Osteoblast (primary cell): Measurements from ENCODE around the gene RETNLB. TPM values are rescaled to one million over a fixed set of nuclear protein-coding genes. Genes with fewer than 3 reads are reported as not detected.

Source experiments
- DNase-seq: peaks from one replicate; pipeline ENCODE4 v3.0.0; 2011; ENCODE audit warnings: low spot score, mixed read lengths; ENCODE audit not compliant: insufficient read length; ENCODE audit errors: missing footprints
- H2AFZ ChIP-seq: 2 replicates; pipeline ENCODE4 v1.6.0; 2011; ENCODE audit warnings: mild to moderate bottlenecking, low read length
- H3K27ac ChIP-seq: 2 replicates; pipeline ENCODE4 v1.5.1; 2011; ENCODE audit warnings: mild to moderate bottlenecking, low read depth, low read length, moderate library complexity
- H3K27me3 ChIP-seq: 2 replicates; pipeline ENCODE4 v1.6.0; 2012; ENCODE audit warnings: mild to moderate bottlenecking, control low read depth, inconsistent platforms, low read length, moderate library complexity; ENCODE audit not compliant: insufficient read depth
- H3K36me3 ChIP-seq: 2 replicates; pipeline ENCODE4 v1.5.1; 2011; ENCODE audit warnings: mild to moderate bottlenecking, low read length, control low read depth, moderate library complexity; ENCODE audit not compliant: insufficient read depth
- H3K4me1 ChIP-seq: 2 replicates; pipeline ENCODE4 v1.5.1; 2011; ENCODE audit warnings: mild to moderate bottlenecking, low read length, control low read depth, moderate library complexity; ENCODE audit not compliant: insufficient read depth
- H3K4me2 ChIP-seq: 2 replicates; pipeline ENCODE4 v1.6.0; 2011; ENCODE audit warnings: mild to moderate bottlenecking, low read length; ENCODE audit not compliant: insufficient read depth
- H3K4me3 ChIP-seq: fragments of 200-600 bp; sonication (generic); 3 replicates; pipeline ENCODE4 v1.5.1; 2012; ENCODE audit warnings: mild to moderate bottlenecking, low read length, inconsistent platforms; ENCODE audit not compliant: insufficient read depth
- H3K79me2 ChIP-seq: 2 replicates; pipeline ENCODE4 v1.6.0; 2012; ENCODE audit warnings: mild to moderate bottlenecking, low read length, control low read depth, inconsistent platforms; ENCODE audit not compliant: insufficient read depth
- H3K9me3 ChIP-seq: 2 replicates; pipeline ENCODE4 v1.5.1; 2011; ENCODE audit warnings: low read depth, low read length, control low read depth
- H4K20me1 ChIP-seq: 2 replicates; pipeline ENCODE4 v1.6.0; 2012; ENCODE audit warnings: mild to moderate bottlenecking, low read length, control low read depth; ENCODE audit not compliant: insufficient read depth
- CTCF ChIP-seq: IDR thresholded peaks from 2 replicates; pipeline ENCODE4 v1.5.1; 2011; ENCODE audit warnings: mild to moderate bottlenecking, low read depth, low read length, moderate library complexity; ENCODE audit errors: extremely low read depth
- total RNA-seq: library from RNA; depleted of rRNA; stranded (reverse); fragments of >200 nt; gene quantifications from 2 replicates; pipeline ENCODE4 v1.2.3, GENCODE V29; 2012

RETNLB gene
- total RNA-seq, 1 donor = not detected

- Histone ChIP-seq H4K20me1 (no peaks in the 10 kb centered on the region), H3K27me3 (no peaks in the 10 kb centered on the region), H3K4me2 (no peak overlapping the region), H3K4me3 (no peak overlapping the region), H3K79me2 (no peaks in the 10 kb centered on the region), H2AFZ (no peak overlapping the region), H3K27ac (no peak overlapping the region), H3K36me3 (no peaks in the 10 kb centered on the region), H3K4me1 (no peaks in the 10 kb centered on the region), H3K9me3 (no peaks in the 10 kb centered on the region)
- no peak for TF ChIP-seq CTCF
- no peak for DNase-seq
Measured at GRCh38 chr3:108722724-108723123, 34.5 kb downstream of the RETNLB start.

GRCh38 chr3:108719178-108719806 lies 37.9 kb downstream of the RETNLB start:
- H3K79me2 ChIP-seq = no peaks in the 10 kb centered on the region
- no peak overlapping the region for H3K4me3 ChIP-seq
- H4K20me1 ChIP-seq = no peaks in the 10 kb centered on the region
- no peaks in the 10 kb centered on the region for H3K9me3 ChIP-seq
- no peaks in the 10 kb centered on the region for H3K36me3 ChIP-seq
- H3K4me2 ChIP-seq = no peak overlapping the region
- DNase-seq = no peak
- TF ChIP-seq CTCF = no peak
- no peaks in the 10 kb centered on the region for H3K4me1 ChIP-seq
- no peaks in the 10 kb centered on the region for H3K27me3 ChIP-seq
- no peak overlapping the region for H3K27ac ChIP-seq
- no peak overlapping the region for H2AFZ ChIP-seq

- Histone ChIP-seq H3K9me3 (no peaks in the 10 kb centered on the region), H3K4me3 (no peak overlapping the region), H3K4me1 (no peaks in the 10 kb centered on the region), H3K4me2 (no peak overlapping the region), H3K79me2 (no peaks in the 10 kb centered on the region), H4K20me1 (no peaks in the 10 kb centered on the region), H3K27ac (no peak overlapping the region), H2AFZ (no peak overlapping the region), H3K36me3 (no peaks in the 10 kb centered on the region), H3K27me3 (no peaks in the 10 kb centered on the region)
- DNase-seq = no peak
- no peak for TF ChIP-seq CTCF
Measured at GRCh38 chr3:108718454-108718853, 38.8 kb downstream of the RETNLB start.

- no peaks in the 10 kb centered on the region for H3K27me3 ChIP-seq
- no peaks in the 10 kb centered on the region for H3K36me3 ChIP-seq
- no peak overlapping the region for H3K27ac ChIP-seq
- no peak overlapping the region for H3K4me2 ChIP-seq
- no peaks in the 10 kb centered on the region for H3K79me2 ChIP-seq
- DNase-seq = no peak
- no peaks in the 10 kb centered on the region for H3K9me3 ChIP-seq
- no peaks in the 10 kb centered on the region for H3K4me1 ChIP-seq
- TF ChIP-seq CTCF = no peak
- H4K20me1 ChIP-seq = no peaks in the 10 kb centered on the region
- H2AFZ ChIP-seq = no peak overlapping the region
- no peak overlapping the region for H3K4me3 ChIP-seq
Measured at GRCh38 chr3:108713816-108714215, 43.4 kb downstream of the RETNLB start.
